GM21360 (cell line): ENCODE results near the gene KCNQ1.

Experiments used
- ATAC-seq: cut with Tn5 transposase; IDR thresholded peaks from one replicate; pipeline ENCODE4 v1.9.1; 2021; ENCODE audit warnings: mild to moderate bottlenecking, moderate library complexity; ENCODE audit not compliant: unreplicated experiment

The KCNQ1 gene

GRCh38 chr11:2672553-2673249 is 227.9 kb downstream of the KCNQ1 start:
- no peak for ATAC-seq

GRCh38 chr11:2673250-2673610 is 228.4 kb downstream of the KCNQ1 start:
- no peak for ATAC-seq

DNA sequence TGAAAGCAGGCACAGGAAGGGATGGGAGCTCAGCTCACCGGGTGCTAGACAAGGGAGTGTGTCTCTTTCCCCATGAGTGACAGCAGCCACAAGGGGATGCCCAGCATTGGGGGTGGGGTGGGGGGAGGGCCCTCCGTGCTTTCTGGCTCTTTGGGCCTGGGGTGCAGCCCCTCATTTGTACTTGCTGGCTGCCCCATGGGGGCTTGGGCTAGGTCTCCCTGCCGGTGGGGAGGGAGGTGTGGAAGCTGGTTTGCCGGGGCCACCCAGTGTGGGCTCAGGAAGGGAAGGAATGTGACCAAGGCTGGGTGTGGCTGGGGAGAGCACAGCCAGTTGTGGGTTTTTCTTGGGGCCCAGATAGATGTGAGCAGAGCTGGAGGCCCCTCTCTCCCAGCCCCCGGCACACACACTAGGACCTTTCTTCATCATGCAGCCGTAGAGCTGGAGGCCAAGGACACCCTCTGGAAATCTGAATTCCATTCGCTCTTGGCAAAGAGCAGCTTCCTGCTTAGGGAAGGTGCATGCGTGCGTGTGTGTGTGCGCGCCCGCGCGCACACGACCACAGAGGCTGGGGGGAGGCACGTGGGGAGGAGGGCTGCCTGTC is 229.2 kb downstream of the KCNQ1 start:
- ATAC-seq = no peak

DNA sequence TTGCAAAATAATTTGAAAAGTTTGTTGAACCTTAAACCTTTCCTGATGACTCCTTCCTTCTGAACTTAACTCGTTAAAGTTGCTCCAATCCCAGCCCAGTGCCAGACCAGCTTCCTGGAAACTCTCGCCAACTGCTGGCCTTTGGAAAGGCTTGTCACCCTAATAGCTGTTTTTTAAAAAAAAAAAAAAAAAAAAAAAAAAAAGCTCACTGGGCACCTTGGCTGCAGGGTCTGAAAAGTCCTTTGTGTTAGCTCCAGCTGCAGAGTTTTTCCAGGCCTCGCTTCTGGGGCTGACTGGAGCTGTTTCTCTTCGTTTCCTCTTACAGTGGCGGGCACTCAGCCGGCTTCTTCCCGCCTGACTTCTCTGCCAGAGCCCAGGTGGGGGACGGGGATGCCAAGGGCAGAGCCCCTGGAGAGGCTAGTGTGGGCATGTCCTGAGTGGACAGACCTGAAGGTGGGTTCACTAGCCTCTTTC is 229.9 kb downstream of the KCNQ1 start:
- no peak for ATAC-seq

DNA sequence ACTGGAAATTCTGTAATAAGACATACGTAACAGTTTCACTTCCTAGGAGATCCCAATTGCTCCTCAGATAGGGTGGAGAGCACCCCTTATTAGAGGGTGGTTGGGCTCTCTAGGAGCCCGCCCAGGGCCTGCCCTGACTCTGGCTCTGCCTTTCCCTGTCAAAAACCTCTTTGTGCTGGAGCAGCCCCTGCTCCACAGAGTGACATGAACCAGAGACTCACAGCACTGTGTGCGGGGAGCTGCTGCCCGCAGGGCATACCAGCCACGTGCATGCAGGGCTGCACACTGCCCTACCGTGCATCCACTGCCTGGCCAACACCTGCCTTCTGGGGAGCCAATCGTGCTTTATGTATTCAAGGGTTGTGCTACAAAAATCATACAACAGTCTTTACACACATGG is 230.7 kb downstream of the KCNQ1 start:
- ATAC-seq = no peak

DNA sequence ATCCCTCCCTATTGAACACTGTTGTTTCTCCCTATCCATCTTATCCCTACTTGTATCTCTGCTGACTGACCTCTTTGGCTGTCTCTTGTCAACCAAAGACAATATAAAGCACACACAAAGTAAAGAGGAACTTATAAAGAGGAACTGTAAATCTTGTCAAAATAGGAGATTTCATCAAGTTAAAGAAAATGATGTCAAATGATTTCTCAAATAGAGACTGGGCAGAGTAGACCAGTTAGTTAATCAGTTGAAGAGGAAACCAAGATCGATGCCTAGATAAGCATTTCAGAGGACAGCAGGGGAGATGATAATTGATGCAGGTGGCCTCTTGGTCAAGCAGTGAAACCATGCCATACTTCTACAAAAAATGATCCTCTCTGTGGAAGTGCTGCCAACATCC is 232.3 kb downstream of the KCNQ1 start:
- ATAC-seq = no peak

DNA sequence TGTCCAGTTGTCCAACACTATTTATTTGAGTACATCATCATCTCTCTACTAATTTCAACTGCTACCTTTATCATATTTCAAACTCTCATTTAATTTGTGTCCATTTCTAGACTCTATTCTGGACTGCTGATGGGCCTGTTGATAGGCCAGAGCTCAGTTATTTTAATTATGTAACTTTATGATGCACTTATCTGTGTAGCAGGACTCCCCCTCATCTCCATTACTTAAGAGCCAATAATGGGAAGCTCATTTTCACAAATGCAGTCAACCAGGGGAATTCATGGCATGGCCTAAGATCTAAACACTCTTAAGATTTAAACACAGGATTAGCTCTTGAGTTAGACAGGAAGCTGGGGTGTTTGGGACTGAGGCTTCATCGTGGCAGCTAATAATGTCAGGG is 233.6 kb downstream of the KCNQ1 start:
- ATAC-seq = no peak

DNA sequence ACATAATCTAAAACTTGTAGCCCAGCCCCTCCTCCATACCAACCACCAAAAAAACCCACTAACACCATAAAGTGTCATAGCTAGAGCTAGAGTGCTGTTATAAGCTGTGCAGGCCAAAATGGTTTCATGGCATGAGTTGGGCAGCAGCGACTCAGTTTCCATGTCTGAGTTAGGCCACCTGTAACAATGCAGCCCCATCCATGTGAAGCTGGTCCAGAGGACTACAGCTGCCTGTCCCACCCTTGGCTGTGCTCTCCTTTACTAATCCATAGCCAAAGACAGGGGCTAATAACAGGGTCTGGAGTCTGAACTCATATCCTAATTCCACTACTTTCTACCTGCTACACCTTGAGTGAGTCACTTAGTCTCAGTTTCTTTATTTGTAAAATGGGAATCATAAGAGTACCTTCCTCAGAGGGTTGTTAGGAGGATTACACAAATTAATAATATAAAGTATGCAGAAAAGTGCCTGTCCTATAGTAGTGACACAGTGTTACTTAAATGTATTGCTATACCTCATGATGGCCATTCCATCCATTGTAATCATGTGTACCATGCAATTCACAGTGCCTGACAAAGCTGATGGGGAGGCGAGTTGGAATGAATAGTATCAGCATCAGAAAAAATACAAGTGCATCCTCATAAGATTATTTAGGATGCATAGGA is 234.3 kb downstream of the KCNQ1 start:
- no peak for ATAC-seq

GRCh38 chr11:2681408-2682145 is 236.8 kb downstream of the KCNQ1 start:
- ATAC-seq = no peak

- ATAC-seq = no peak
Observed at GRCh38 chr11:2683806-2684205, 239.0 kb downstream of the KCNQ1 start.

GRCh38 chr11:2684581-2684980 is 239.8 kb downstream of the KCNQ1 start:
- no peak for ATAC-seq

GRCh38 chr11:2685051-2685450 is 240.2 kb downstream of the KCNQ1 start:
- no peak for ATAC-seq

DNA sequence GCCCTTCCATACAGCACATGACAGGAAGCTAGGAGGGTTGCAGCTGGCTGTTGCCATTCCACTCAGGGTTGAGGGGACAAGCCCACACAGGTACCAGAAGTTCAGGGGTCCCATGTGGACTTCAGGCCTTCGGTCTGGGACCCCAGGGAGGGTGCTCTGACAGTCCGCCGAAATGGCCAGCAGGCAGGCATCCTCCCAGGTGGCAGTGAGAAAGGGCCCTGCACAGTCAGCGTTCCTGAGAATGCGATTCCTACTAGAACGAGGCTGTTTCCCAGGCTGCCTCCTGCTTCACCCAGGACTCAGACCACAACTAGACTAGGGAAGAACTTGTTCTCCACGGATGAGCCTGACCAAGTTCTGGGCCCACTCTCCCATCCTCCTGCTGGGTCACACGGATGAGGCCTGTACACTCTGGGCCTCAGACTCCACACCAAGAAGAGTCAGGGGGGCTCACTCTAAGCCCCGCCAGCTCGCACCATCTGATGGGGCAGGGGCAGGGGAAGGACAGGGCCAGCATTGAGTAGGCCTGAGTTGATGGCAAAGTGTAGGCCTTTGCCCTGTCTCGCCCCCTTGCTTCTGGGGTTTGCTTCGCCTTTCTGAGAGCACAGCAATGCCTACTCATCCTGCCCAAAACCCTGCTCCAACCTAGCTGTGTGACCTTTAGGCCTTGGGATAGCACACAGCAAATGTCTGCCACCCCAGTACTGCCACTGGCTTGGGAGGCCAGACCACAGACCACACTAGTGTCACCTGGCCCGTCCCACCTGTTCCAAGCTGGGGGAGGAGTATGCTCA is 241.0 kb downstream of the KCNQ1 start:
- ATAC-seq = no peak

GRCh38 chr11:2686360-2687222 is 241.8 kb downstream of the KCNQ1 start:
- ATAC-seq = no peak

DNA sequence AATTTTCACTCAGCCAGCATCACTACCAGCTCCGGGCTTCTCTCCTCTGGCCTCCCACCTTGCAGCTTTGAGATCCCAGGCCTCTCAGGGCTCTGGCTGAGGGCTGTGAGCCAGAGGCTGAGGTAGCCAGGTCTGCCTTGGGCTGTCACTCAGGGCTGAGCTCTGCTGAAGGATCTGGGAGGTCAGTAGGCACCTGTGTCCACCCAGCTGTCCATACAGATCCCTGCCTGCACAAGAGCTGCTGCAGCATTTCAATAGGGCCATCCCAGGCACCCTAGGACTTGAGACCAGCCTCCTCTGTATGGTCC is 242.4 kb downstream of the KCNQ1 start:
- no peak for ATAC-seq

DNA sequence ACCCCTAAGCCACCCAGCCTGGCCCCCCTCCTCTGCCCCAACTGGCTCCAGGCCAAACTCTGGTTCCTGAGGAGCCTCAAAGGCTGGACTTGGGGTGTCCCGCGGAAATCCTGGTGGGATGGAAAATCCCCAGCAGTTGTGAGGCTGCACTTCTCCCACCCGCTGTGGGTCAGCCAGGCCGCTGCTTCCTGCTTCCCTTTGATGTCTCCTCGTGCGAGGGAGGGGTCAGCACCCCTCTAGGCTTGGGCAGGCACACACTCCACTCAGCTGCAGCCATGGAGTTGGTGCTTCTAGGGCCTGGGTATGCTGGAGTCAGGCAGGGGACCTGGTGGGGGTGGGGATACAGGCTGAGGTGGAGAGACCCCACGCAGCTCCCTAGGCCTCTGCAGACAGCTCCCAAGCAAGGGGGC is 243.0 kb downstream of the KCNQ1 start:
- no peak for ATAC-seq

- ATAC-seq = no peak
Observed at GRCh38 chr11:2688381-2689231, 243.8 kb downstream of the KCNQ1 start.

- ATAC-seq = no peak
Observed at GRCh38 chr11:2689651-2690575, 245.1 kb downstream of the KCNQ1 start.
